ENCODE results near the gene ERI3. TPM values are rescaled to one million over a fixed set of nuclear protein-coding genes. Genes with fewer than 3 reads are reported as not detected.

Gene ERI3
- total RNA-seq, 1 experiment from 2014 or later, result 83.3 TPM

GRCh38 chr1:44334968-44335367 is 20.1 kb downstream of the ERI3 start:
- intact Hi-C loops (cut with micrococcal nuclease; ENCODE audit: unreplicated experiment), result no loop called here
- Histone ChIP-seq H3K36me3 (ENCODE audit: control insufficient read depth, insufficient read depth, low read length) (peaks cover 7% of the 10 kb centered on the region), H3K27me3 (ENCODE audit: control insufficient read depth, insufficient read depth, low read length) (no peaks in the 10 kb centered on the region), H3K27ac (ENCODE audit: low read length) (no peak overlapping the region), H3K9me3 (ENCODE audit: control insufficient read depth, insufficient read depth, low read depth, low read length) (no peaks in the 10 kb centered on the region), H3K4me3 (ENCODE audit: low read depth in 2 of 2, low read length in 2 of 2) (no peak overlapping the region), H3K4me1 (ENCODE audit: control insufficient read depth, insufficient read depth, low read length) (no peaks in the 10 kb centered on the region; the same call in 1 of the 2 replicates)
- TF ChIP-seq, protein P1, sequence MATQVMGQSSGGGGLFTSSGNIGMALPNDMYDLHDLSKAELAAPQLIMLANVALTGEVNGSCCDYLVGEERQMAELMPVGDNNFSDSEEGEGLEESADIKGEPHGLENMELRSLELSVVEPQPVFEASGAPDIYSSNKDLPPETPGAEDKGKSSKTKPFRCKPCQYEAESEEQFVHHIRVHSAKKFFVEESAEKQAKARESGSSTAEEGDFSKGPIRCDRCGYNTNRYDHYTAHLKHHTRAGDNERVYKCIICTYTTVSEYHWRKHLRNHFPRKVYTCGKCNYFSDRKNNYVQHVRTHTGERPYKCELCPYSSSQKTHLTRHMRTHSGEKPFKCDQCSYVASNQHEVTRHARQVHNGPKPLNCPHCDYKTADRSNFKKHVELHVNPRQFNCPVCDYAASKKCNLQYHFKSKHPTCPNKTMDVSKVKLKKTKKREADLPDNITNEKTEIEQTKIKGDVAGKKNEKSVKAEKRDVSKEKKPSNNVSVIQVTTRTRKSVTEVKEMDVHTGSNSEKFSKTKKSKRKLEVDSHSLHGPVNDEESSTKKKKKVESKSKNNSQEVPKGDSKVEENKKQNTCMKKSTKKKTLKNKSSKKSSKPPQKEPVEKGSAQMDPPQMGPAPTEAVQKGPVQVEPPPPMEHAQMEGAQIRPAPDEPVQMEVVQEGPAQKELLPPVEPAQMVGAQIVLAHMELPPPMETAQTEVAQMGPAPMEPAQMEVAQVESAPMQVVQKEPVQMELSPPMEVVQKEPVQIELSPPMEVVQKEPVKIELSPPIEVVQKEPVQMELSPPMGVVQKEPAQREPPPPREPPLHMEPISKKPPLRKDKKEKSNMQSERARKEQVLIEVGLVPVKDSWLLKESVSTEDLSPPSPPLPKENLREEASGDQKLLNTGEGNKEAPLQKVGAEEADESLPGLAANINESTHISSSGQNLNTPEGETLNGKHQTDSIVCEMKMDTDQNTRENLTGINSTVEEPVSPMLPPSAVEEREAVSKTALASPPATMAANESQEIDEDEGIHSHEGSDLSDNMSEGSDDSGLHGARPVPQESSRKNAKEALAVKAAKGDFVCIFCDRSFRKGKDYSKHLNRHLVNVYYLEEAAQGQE (IDR thresholded peaks at IDR 0.05; ENCODE audit: insufficient read depth in 1 of 2, low read depth in 2 of 2, low read length in 1 of 2), result no peak
- TF ChIP-seq POLR2AphosphoS5 (IDR thresholded peaks at IDR 0.05; ENCODE audit: low read depth, low read length) (no peak), TCF7L2 (IDR thresholded peaks at IDR 0.05; ENCODE audit: low read depth, low read length) (no peak), SIN3A (IDR thresholded peaks at IDR 0.05; ENCODE audit: borderline replicate concordance, insufficient read depth, low read depth, low read length) (no peak)
- TF ChIP-seq, protein P2, sequence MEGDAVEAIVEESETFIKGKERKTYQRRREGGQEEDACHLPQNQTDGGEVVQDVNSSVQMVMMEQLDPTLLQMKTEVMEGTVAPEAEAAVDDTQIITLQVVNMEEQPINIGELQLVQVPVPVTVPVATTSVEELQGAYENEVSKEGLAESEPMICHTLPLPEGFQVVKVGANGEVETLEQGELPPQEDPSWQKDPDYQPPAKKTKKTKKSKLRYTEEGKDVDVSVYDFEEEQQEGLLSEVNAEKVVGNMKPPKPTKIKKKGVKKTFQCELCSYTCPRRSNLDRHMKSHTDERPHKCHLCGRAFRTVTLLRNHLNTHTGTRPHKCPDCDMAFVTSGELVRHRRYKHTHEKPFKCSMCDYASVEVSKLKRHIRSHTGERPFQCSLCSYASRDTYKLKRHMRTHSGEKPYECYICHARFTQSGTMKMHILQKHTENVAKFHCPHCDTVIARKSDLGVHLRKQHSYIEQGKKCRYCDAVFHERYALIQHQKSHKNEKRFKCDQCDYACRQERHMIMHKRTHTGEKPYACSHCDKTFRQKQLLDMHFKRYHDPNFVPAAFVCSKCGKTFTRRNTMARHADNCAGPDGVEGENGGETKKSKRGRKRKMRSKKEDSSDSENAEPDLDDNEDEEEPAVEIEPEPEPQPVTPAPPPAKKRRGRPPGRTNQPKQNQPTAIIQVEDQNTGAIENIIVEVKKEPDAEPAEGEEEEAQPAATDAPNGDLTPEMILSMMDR (IDR thresholded peaks at IDR 0.05), result no peak
- BruUV-seq (replicated peaks), result no TSS peak
- no peak for DNase-seq (ENCODE audit: low read depth, low spot score)
- ChIA-PET CTCF (no interaction called here), POLR2A (interaction anchor here (0.6 kb wide), 1 partner anchor 259 kb away, joined by 4 read pairs; no protein-coding TSS in a partner anchor)
- in situ Hi-C loops (cut with HindIII; ENCODE audit: low pct_unique_long_range_greater_than_20kb, low sequenced_read_pairs), result no loop called here
- no peak for ATAC-seq

DNA sequence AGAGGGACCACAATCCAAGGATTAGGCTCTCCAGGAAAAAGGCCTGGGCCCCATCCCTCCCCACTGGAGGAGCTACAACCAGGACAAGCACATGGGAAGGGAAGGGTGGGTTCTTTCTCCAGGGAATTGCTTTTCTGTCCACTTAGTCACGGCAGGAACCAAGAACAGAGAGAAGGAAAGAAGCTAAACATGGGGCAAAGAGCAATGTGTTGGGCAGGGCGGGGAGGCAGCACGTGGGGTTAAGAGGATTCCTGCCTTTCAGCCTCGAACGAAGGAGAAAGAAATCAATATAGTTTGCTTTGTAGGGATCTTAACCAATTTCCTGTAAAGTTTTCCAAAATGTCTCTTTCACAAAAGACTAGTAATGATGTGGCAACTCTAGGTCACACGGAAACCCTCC is 21.7 kb downstream of the ERI3 start:
- in situ Hi-C loops (cut with HindIII; ENCODE audit: low pct_unique_long_range_greater_than_20kb, low sequenced_read_pairs) (no loop called here), intact Hi-C loops (cut with micrococcal nuclease; ENCODE audit: unreplicated experiment) (no loop called here)
- TF ChIP-seq, protein P2 (IDR thresholded peaks at IDR 0.05), result no peak
- Histone ChIP-seq H3K4me3 (ENCODE audit: low read depth in 2 of 2, low read length in 2 of 2) (no peak overlapping the region), H3K9me3 (ENCODE audit: control insufficient read depth, insufficient read depth, low read depth, low read length) (no peaks in the 10 kb centered on the region), H3K27me3 (ENCODE audit: control insufficient read depth, insufficient read depth, low read length) (no peaks in the 10 kb centered on the region), H3K4me1 (ENCODE audit: control insufficient read depth, insufficient read depth, low read length) (peaks cover 15% of the 10 kb centered on the region), H3K27ac (ENCODE audit: low read length) (no peak overlapping the region), H3K36me3 (ENCODE audit: control insufficient read depth, insufficient read depth, low read length) (peaks cover 7% of the 10 kb centered on the region)
- POLR2A ChIA-PET, result interaction anchor here (0.6 kb wide), 1 partner anchor 335 kb away, joined by 5 read pairs; no protein-coding TSS in a partner anchor
- CTCF ChIA-PET, result no interaction called here
- ATAC-seq (no peak), DNase-seq (ENCODE audit: low read depth, low spot score) (no peak)
- no TSS peak for BruUV-seq (replicated peaks)
